ENCODE results near the gene ENTPD8. TPM values are rescaled to one million over a fixed set of nuclear protein-coding genes. Genes with fewer than 3 reads are reported as not detected.

ENTPD8 gene
- total RNA-seq, 1 experiment from 2014 or later: 5.4 TPM

GRCh38 chr9:137445275-137445807 is 4.2 kb upstream of the ENTPD8 start:
- Histone ChIP-seq H3K27ac (no peak overlapping the region), H3K9me2 (ENCODE audit: insufficient read depth) (no peaks in the 10 kb centered on the region), H3K36me3 (ENCODE audit: low read depth) (no peaks in the 10 kb centered on the region), H3F3A (ENCODE audit: insufficient read depth, low read depth) (peaks cover 26% of the 10 kb centered on the region), H3K4me2 (peak overlapping the region; percentile 60), H3K27me3 (ENCODE audit: insufficient read depth, low read depth) (no peaks in the 10 kb centered on the region), H3K9me3 (ENCODE audit: insufficient read depth, low read depth) (no peaks in the 10 kb centered on the region), H3K4me3 (no peak overlapping the region), H4K20me1 (ENCODE audit: insufficient read depth) (0 out of 2 replicates have a peak, but pooled peaks cover 3% of the 10 kb centered on the region), H3K4me1 (replicated peaks; ENCODE audit: insufficient read depth) (peaks cover 18% of the 10 kb centered on the region), H2AFZ (no peak overlapping the region), H3K79me2 (ENCODE audit: low read depth) (no peaks in the 10 kb centered on the region)
- intact Hi-C loops (cut with micrococcal nuclease; ENCODE audit: unreplicated experiment): loop anchor here (1.0 kb wide), 3 partner anchors 22 to 144 kb away; partner anchors contain the start of genes EXD3 and NOXA1
- ChIA-PET POLR2A (ENCODE audit: unreplicated experiment) (interaction anchor here (0.6 kb wide), 1 partner anchor 92 kb away, joined by 10 read pairs; no protein-coding TSS in a partner anchor), CTCF (interaction anchor here (0.5 to 0.6 kb wide), 2 partner anchors 143 to 222 kb away, joined by 3 to 6 read pairs; partner anchors contain the start of gene NRARP)
- BruUV-seq (replicated peaks): no TSS peak
- TF ChIP-seq, protein P1, sequence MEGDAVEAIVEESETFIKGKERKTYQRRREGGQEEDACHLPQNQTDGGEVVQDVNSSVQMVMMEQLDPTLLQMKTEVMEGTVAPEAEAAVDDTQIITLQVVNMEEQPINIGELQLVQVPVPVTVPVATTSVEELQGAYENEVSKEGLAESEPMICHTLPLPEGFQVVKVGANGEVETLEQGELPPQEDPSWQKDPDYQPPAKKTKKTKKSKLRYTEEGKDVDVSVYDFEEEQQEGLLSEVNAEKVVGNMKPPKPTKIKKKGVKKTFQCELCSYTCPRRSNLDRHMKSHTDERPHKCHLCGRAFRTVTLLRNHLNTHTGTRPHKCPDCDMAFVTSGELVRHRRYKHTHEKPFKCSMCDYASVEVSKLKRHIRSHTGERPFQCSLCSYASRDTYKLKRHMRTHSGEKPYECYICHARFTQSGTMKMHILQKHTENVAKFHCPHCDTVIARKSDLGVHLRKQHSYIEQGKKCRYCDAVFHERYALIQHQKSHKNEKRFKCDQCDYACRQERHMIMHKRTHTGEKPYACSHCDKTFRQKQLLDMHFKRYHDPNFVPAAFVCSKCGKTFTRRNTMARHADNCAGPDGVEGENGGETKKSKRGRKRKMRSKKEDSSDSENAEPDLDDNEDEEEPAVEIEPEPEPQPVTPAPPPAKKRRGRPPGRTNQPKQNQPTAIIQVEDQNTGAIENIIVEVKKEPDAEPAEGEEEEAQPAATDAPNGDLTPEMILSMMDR (conservative IDR thresholded peaks at IDR 0.05): peak; percentile 93
- no peak for TF ChIP-seq EZH2 (IDR thresholded peaks at IDR 0.05; ENCODE audit: low read depth)
- peak; percentile 76 to 93 for DNase-seq

GRCh38 chr9:137444106-137444790 is 3.1 kb upstream of the ENTPD8 start:
- TF ChIP-seq, protein P1 (conservative IDR thresholded peaks at IDR 0.05): no peak
- TF ChIP-seq EZH2 (IDR thresholded peaks at IDR 0.05; ENCODE audit: low read depth): no peak
- Histone ChIP-seq H3K4me1 (replicated peaks; ENCODE audit: insufficient read depth) (peaks cover 18% of the 10 kb centered on the region), H3K27ac (no peak overlapping the region), H3K4me3 (no peak overlapping the region), H3K4me2 (no peak overlapping the region), H4K20me1 (ENCODE audit: insufficient read depth) (0 out of 2 replicates have a peak, but pooled peaks cover 3% of the 10 kb centered on the region), H3K9me3 (ENCODE audit: insufficient read depth, low read depth) (no peaks in the 10 kb centered on the region), H3F3A (ENCODE audit: insufficient read depth, low read depth) (peaks cover 26% of the 10 kb centered on the region), H3K27me3 (ENCODE audit: insufficient read depth, low read depth) (no peaks in the 10 kb centered on the region), H2AFZ (no peak overlapping the region), H3K79me2 (ENCODE audit: low read depth) (no peaks in the 10 kb centered on the region), H3K36me3 (ENCODE audit: low read depth) (no peaks in the 10 kb centered on the region), H3K9me2 (ENCODE audit: insufficient read depth) (no peaks in the 10 kb centered on the region)
- BruUV-seq (replicated peaks): no TSS peak
- ChIA-PET POLR2A (ENCODE audit: unreplicated experiment) (interaction anchor here (0.7 kb wide), 1 partner anchor 132 kb away, joined by 5 read pairs; no protein-coding TSS in a partner anchor), CTCF (no interaction called here)
- DNase-seq: no peak
- intact Hi-C loops (cut with micrococcal nuclease; ENCODE audit: unreplicated experiment): no loop called here

DNA sequence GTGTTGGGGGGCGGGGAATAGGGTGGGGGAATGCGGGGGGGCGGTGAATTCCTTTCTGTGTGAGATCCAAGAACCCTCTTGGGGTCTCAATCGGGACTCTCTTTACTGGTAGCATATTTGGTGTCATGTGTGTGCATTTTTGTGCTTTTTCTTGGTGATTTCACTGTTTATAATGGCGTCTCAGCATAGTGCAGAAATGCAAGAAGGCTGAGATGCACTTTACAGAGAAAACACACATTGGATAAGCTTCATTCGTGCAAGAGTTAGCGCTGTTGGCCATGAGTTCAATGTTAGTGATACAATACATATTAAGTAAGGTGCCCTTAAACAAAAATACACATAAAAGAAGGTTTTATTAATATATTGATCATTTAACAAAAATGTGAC is 771 bp upstream of the ENTPD8 start:
- H3K27me3 ChIP-seq (ENCODE audit: insufficient read depth, low read depth): no peaks in the 10 kb centered on the region
- H3K36me3 ChIP-seq (ENCODE audit: low read depth): no peaks in the 10 kb centered on the region
- H2AFZ ChIP-seq: no peak overlapping the region
- no peak overlapping the region for H3K27ac ChIP-seq
- no TSS peak for BruUV-seq (replicated peaks)
- POLR2A ChIA-PET (ENCODE audit: unreplicated experiment): interaction anchor here (0.6 to 0.7 kb wide), 4 partner anchors 12 to 1018 kb away, joined by 3 to 14 read pairs (median 7); no protein-coding TSS in a partner anchor
- CTCF ChIA-PET: interaction anchor here (0.6 to 1.2 kb wide), 5 partner anchors 19 to 164 kb away, joined by 3 to 17 read pairs (median 6); partner anchors contain the start of genes EXD3, NOXA1, NRARP and TOR4A
- intact Hi-C loops (cut with micrococcal nuclease; ENCODE audit: unreplicated experiment): no loop called here
- 0 out of 2 replicates have a peak overlapping the region, but pooled peaks have one; percentile 24 for H3K4me3 ChIP-seq
- DNase-seq: no peak
- peak overlapping the region; percentile 51 for H3K4me2 ChIP-seq
- H3K9me2 ChIP-seq (ENCODE audit: insufficient read depth): no peaks in the 10 kb centered on the region
- 0 out of 2 replicates have a peak, but pooled peaks cover 3% of the 10 kb centered on the region for H4K20me1 ChIP-seq (ENCODE audit: insufficient read depth)
- H3K79me2 ChIP-seq (ENCODE audit: low read depth): no peaks in the 10 kb centered on the region
- no peaks in the 10 kb centered on the region for H3K9me3 ChIP-seq (ENCODE audit: insufficient read depth, low read depth)
- peaks cover 28% of the 10 kb centered on the region for H3F3A ChIP-seq (ENCODE audit: insufficient read depth, low read depth)
- peaks cover 19% of the 10 kb centered on the region for H3K4me1 ChIP-seq (replicated peaks; ENCODE audit: insufficient read depth)
- no peak for TF ChIP-seq EZH2 (IDR thresholded peaks at IDR 0.05; ENCODE audit: low read depth)
- TF ChIP-seq, protein P1 (conservative IDR thresholded peaks at IDR 0.05): no peak

All from PC-9 (cell line).